K562 (cell line): ENCODE measurements around the gene STYX.

Experiments
- EZH2 ChIP-seq: IDR thresholded peaks from 2 replicates; pipeline ENCODE4 v1.6.1; 2012; ENCODE audit warnings: low read depth, mild to moderate bottlenecking, inconsistent platforms, low read length, borderline replicate concordance
- HDAC3 ChIP-seq: fragments of 450-650 bp; IDR thresholded peaks from 2 replicates; pipeline ENCODE4 v1.6.1; 2018; ENCODE audit warnings: borderline replicate concordance, mild to moderate bottlenecking, moderate library complexity; ENCODE audit not compliant: partially characterized antibody
- KDM2B ChIP-seq: fragments of 250-450 bp; sonication (Bioruptor Pico); IDR thresholded peaks from 2 replicates; pipeline ENCODE4 v1.8.0; 2021; ENCODE audit warnings: mild to moderate bottlenecking, moderate library complexity
- MYC ChIP-seq, 2 experiments: fragments of 250-450 bp in 1 of 2; sonication (Bioruptor Pico) in 1 of 2; IDR thresholded peaks; 2 replicates each; pipeline versions ENCODE4 v1.5.1 to v1.6.1; 2012 to 2021; ENCODE audit warnings: low read depth in 2 of 2, borderline replicate concordance in 1 of 2, improper control_type of control experiment in 1 of 2, low read length in 1 of 2, mild to moderate bottlenecking in 1 of 2, moderate library complexity in 1 of 2
- TF ChIP-seq, protein P1 (sequence below): fragments of 450-650 bp; IDR thresholded peaks from 2 replicates; pipeline ENCODE4 v1.6.1; 2018; ENCODE audit not compliant: partially characterized antibody

DNA sequence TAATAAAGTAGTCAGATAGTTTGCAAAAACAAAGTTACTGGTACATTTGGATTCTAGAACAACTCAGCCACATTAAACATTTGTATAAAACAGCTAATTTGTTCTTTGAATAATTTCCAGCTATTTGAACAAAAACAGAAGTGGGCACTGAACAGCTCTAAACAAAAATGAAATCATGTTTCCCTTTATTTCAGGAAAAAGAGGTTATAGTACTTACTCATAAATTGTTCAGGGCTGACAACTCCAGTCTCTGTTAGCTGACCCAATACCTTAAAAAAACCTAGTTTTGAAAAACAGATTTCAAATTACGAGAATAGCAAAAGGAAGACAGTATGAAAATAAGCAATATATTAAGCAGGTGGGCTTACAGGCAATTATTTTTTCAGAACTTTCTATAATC is 53.2 kb downstream of the STYX start:
- TF ChIP-seq, protein P1, sequence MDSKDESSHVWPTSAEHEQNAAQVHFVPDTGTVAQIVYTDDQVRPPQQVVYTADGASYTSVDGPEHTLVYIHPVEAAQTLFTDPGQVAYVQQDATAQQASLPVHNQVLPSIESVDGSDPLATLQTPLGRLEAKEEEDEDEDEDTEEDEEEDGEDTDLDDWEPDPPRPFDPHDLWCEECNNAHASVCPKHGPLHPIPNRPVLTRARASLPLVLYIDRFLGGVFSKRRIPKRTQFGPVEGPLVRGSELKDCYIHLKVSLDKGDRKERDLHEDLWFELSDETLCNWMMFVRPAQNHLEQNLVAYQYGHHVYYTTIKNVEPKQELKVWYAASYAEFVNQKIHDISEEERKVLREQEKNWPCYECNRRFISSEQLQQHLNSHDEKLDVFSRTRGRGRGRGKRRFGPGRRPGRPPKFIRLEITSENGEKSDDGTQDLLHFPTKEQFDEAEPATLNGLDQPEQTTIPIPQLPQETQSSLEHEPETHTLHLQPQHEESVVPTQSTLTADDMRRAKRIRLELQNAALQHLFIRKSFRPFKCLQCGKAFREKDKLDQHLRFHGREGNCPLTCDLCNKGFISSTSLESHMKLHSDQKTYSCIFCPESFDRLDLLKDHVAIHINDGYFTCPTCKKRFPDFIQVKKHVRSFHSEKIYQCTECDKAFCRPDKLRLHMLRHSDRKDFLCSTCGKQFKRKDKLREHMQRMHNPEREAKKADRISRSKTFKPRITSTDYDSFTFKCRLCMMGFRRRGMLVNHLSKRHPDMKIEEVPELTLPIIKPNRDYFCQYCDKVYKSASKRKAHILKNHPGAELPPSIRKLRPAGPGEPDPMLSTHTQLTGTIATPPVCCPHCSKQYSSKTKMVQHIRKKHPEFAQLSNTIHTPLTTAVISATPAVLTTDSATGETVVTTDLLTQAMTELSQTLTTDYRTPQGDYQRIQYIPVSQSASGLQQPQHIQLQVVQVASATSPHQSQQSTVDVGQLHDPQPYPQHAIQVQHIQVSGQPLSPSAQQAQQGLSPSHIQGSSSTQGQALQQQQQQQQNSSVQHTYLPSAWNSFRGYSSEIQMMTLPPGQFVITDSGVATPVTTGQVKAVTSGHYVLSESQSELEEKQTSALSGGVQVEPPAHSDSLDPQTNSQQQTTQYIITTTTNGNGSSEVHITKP: no peak
- TF ChIP-seq MYC (IDR thresholded peaks at IDR 0.05; ENCODE audit: low read depth, low read length) (no peak), MYC (CRISPR knock-in tag; IDR thresholded peaks at IDR 0.05; ENCODE audit: borderline replicate concordance, low read depth) (no peak), HDAC3 (no peak), EZH2 (no peak), KDM2B (no peak)
